Measurements from ENCODE around the gene FOXD1. TPM values are rescaled to one million over a fixed set of nuclear protein-coding genes. Genes with fewer than 3 reads are reported as not detected.

The FOXD1 gene
- total and polyA plus RNA-seq, 2 of the 8 experiments (the other 6 are each of a cell fraction or from before 2014, with no cell fraction given), result 0.11 to 1.1 TPM

DNA sequence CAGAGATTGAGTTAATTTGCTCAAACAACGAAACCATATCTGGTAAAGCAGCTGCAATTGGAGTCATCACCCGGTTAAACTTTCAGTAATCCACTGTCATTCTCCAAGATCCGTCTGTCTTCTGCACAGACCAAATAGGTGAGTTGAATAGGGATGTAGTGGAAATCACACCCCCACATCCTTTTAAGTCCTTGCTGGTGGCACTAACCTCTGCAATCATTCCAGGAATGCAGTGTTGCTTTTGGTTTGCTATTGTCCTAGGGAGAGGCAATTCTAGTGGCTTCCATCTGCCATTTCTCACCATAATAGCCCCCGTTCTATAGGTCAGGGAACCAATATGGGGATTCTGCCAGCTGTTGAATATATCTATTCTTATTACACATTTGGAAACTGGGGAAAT, 35.1 kb upstream of the FOXD1 start:
- Histone ChIP-seq H2AK5ac (ENCODE audit: low read depth, low read length) (no peak overlapping the region), H3K4me2 (ENCODE audit: insufficient read depth in 1 of 2, low read depth in 2 of 2, low read length in 2 of 2) (no peak overlapping the region), H3K23me2 (ENCODE audit: low read depth, low read length) (no peaks in the 10 kb centered on the region; the same call in 1 of the 2 replicates), H3K27me3 (replicated peaks in 1 of 4; ENCODE audit: control insufficient read depth in 3 of 4, extremely low read depth in 1 of 4, insufficient read depth in 3 of 4, low read length in 3 of 4) (no peaks in the 10 kb centered on the region), H4K5ac (ENCODE audit: insufficient read length, low read depth, low read length) (no peak overlapping the region), H3K56ac (replicated peaks; ENCODE audit: insufficient read length, low read depth, low read length) (no peak overlapping the region), H3K4me3 (ENCODE audit: extremely low read depth in 1 of 4, insufficient read depth in 2 of 4, low read depth in 3 of 4, low read length in 4 of 4) (no peak overlapping the region), H2BK12ac (ENCODE audit: low read depth, low read length) (no peak overlapping the region; the same call in 1 of the 2 replicates), H2BK20ac (ENCODE audit: low read length) (peak overlapping the region; percentile 88), H3K9ac (replicated peaks in 1 of 4; ENCODE audit: extremely low read depth in 1 of 4, low read depth in 3 of 4, low read length in 3 of 4) (no peak overlapping the region), H3K4ac (replicated peaks; ENCODE audit: insufficient read length, low read depth, low read length) (no peak overlapping the region), H2BK120ac (replicated peaks; ENCODE audit: low read depth, low read length) (no peak overlapping the region), H3K79me2 (ENCODE audit: control insufficient read depth in 1 of 2, insufficient read depth in 2 of 2, low read length in 2 of 2) (no peaks in the 10 kb centered on the region), H3K18ac (ENCODE audit: extremely low read depth, low read length) (peak overlapping the region; percentile 27; the same call in 1 of the 2 replicates), H3K27ac (ENCODE audit: low read depth, low read length) (no peak overlapping the region), H3K79me1 (ENCODE audit: low read depth, low read length) (no peaks in the 10 kb centered on the region), H2BK5ac (ENCODE audit: low read depth, low read length) (no peak overlapping the region; the same call in 1 of the 2 replicates), H3K4me1 (replicated peaks in 1 of 4; ENCODE audit: control insufficient read depth in 3 of 4, insufficient read depth in 4 of 4, low read length in 3 of 4) (peaks cover 12 to 19% (median 18%) of the 10 kb centered on the region in 4 experiments), H4K8ac (ENCODE audit: extremely low read depth, insufficient read depth, low read length) (no peak overlapping the region), H3K14ac (ENCODE audit: insufficient read length) (no peak overlapping the region), H3K9me3 (ENCODE audit: insufficient read depth in 2 of 2, low read depth in 1 of 2, low read length in 1 of 2) (no peaks in the 10 kb centered on the region), H2BK15ac (ENCODE audit: low read length) (0 out of 2 replicates have a peak overlapping the region, but pooled peaks have one; percentile 40), H3K23ac (ENCODE audit: insufficient read length) (no peak overlapping the region), H3K36me3 (ENCODE audit: control insufficient read depth in 2 of 4, insufficient read depth in 4 of 4, low read length in 3 of 4) (no peaks in the 10 kb centered on the region), H2AFZ (ENCODE audit: low read length) (no peak overlapping the region), H4K20me1 (replicated peaks in 1 of 2; ENCODE audit: control insufficient read depth in 1 of 2, insufficient read depth in 2 of 2, low read length in 2 of 2) (no peaks in the 10 kb centered on the region), H4K91ac (replicated peaks; ENCODE audit: insufficient read length, low read length) (no peak overlapping the region)
- whole genome bisulfite sequencing, 2 experiments (ENCODE audit: extremely low coverage in 1 of 2, insufficient coverage in 1 of 2, insufficient read length in 1 of 2, insufficient replicate concordance in 2 of 2, low coverage in 1 of 2, low lambda C conversion rate in 2 of 2, missing lambda C conversion rate in 1 of 2), result 85% methylated on average over 4 of the region's 4 CpGs; no CpG with 5 or more reads in 1 of the 2 experiments
- no peak for FAIRE-seq
- ChIA-PET POLR2A (ENCODE audit: partially characterized antibody) (interaction anchor here (0.9 to 9.3 kb wide), 3 partner anchors 13 to 23 kb away, joined by 3 to 170 read pairs (median 3); partner anchors contain the start of gene BTF3), CTCF (ENCODE audit: partially characterized antibody) (interaction anchor here (0.7 to 2.5 kb wide), 8 partner anchors 10 to 52 kb away, joined by 3 to 9 read pairs (median 5); partner anchors contain the start of gene BTF3)
- DNase-seq (ENCODE audit: low read depth in 1 of 2, low spot score in 2 of 2), result no peak
- TF ChIP-seq CBX8 (IDR thresholded peaks at IDR 0.05; ENCODE audit: borderline replicate concordance, low read depth, low read length) (no peak), TEAD4 (IDR thresholded peaks at IDR 0.05; ENCODE audit: low read depth, low read length) (peak; percentile 80), SP4 (IDR thresholded peaks at IDR 0.05; ENCODE audit: low read length) (no peak)

All from H1 (cell line).